ENCODE measurements around the gene BTBD2. TPM values are rescaled to one million over a fixed set of nuclear protein-coding genes. Genes with fewer than 3 reads are reported as not detected.
"Not testable (repeated sequence)": the region's sequence is repeated elsewhere in the genome, so short reads cannot be mapped to it uniquely, and the experiment has no call there.

The BTBD2 gene
- polyA plus RNA-seq, 1 donor (not counting 4 experiments of a cell fraction or from before 2014, with no cell fraction given) = 22.3 TPM

GRCh38 chr19:2034729-2035589, 19.4 kb upstream of the BTBD2 start:
- H3K4me1 ChIP-seq (ENCODE audit: control insufficient read depth, extremely low read depth, insufficient read depth, low read length) = peaks cover 15% of the 10 kb centered on the region
- no peak overlapping the region for H3K27ac ChIP-seq (ENCODE audit: control insufficient read depth, insufficient read depth, low read length)
- no peak overlapping the region for H3K9ac ChIP-seq (ENCODE audit: control insufficient read depth, extremely low read depth, insufficient read depth, low read length)
- no peaks in the 10 kb centered on the region for H3K9me1 ChIP-seq (ENCODE audit: control insufficient read depth, extremely low read depth, insufficient read depth, low read length)
- H3K4me2 ChIP-seq (ENCODE audit: control insufficient read depth, extremely low read depth, insufficient read depth, low read depth, low read length) = no peak overlapping the region
- FAIRE-seq (no peak), DNase-seq (ENCODE audit: low read depth, low spot score) (no peak)
- H3K27me3 ChIP-seq (ENCODE audit: control insufficient read depth, extremely low read depth, insufficient read depth, low read length) = no peaks in the 10 kb centered on the region
- TF ChIP-seq CTCF (optimal IDR thresholded peaks at IDR 0.05 in 1 of 3, IDR thresholded peaks at IDR 0.05 in 1 of 3, conservative IDR thresholded peaks at IDR 0.05 in 1 of 3; ENCODE audit: extremely low read depth in 1 of 3, insufficient read depth in 2 of 3, low read length in 3 of 3) (no peak), EZH2 (IDR thresholded peaks at IDR 0.05; ENCODE audit: low read length) (no peak)
- H2AFZ ChIP-seq (ENCODE audit: control insufficient read depth, low read length) = no peak overlapping the region
- H3K36me3 ChIP-seq (ENCODE audit: control insufficient read depth in 2 of 2, extremely low read depth in 1 of 2, insufficient read depth in 2 of 2, low read length in 2 of 2) = peaks cover 6 to 7% of the 10 kb centered on the region in 2 experiments
- H3K4me3 ChIP-seq (ENCODE audit: control insufficient read depth in 2 of 3, extremely low read depth in 1 of 3, insufficient read depth in 2 of 3, low read depth in 1 of 3, low read length in 3 of 3) = no peak overlapping the region
- no peaks in the 10 kb centered on the region for H3K9me3 ChIP-seq (ENCODE audit: control insufficient read depth, low read depth, low read length)
- dilution Hi-C loops (cut with MboI; ENCODE audit: extremely low pct_ligation_motif_present, low sequenced_read_pairs) = no loop called here
- no peaks in the 10 kb centered on the region for H3K79me2 ChIP-seq (ENCODE audit: control insufficient read depth, insufficient read depth, low read length)
- no peaks in the 10 kb centered on the region for H4K20me1 ChIP-seq (ENCODE audit: control insufficient read depth, extremely low read depth, insufficient read depth, low read length)

DNA sequence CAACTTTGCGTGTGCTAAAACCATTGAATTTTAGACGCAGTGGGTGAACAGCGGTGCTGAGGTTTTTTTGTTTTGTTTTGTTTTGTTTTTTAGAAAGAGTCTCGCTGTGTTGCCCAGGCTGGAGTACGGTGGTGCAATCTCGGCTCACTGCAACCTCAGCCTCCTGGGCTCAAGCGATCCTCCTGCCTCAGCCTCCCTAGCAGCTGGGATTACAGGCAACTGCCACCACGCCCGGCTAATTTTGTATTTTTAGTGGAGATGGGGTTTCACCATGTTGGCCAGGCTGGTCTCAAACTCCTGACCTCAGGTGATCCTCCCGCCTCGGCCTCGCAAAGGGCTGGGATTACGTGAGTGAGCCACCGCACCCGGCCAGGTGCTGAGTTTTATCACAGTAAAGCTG, 18.7 kb upstream of the BTBD2 start:
- H3K4me3 ChIP-seq (ENCODE audit: control insufficient read depth in 2 of 3, extremely low read depth in 1 of 3, insufficient read depth in 2 of 3, low read depth in 1 of 3, low read length in 3 of 3); H3K9me3 ChIP-seq (ENCODE audit: control insufficient read depth, low read depth, low read length); H3K4me2 ChIP-seq (ENCODE audit: control insufficient read depth, extremely low read depth, insufficient read depth, low read depth, low read length); FAIRE-seq; H3K79me2 ChIP-seq (ENCODE audit: control insufficient read depth, insufficient read depth, low read length); H2AFZ ChIP-seq (ENCODE audit: control insufficient read depth, low read length); H3K36me3 ChIP-seq (ENCODE audit: control insufficient read depth in 2 of 2, extremely low read depth in 1 of 2, insufficient read depth in 2 of 2, low read length in 2 of 2); DNase-seq (ENCODE audit: low read depth, low spot score); H3K9me1 ChIP-seq (ENCODE audit: control insufficient read depth, extremely low read depth, insufficient read depth, low read length); H3K9ac ChIP-seq (ENCODE audit: control insufficient read depth, extremely low read depth, insufficient read depth, low read length); H3K27me3 ChIP-seq (ENCODE audit: control insufficient read depth, extremely low read depth, insufficient read depth, low read length); dilution Hi-C loops (cut with MboI; ENCODE audit: extremely low pct_ligation_motif_present, low sequenced_read_pairs); H4K20me1 ChIP-seq (ENCODE audit: control insufficient read depth, extremely low read depth, insufficient read depth, low read length); H3K27ac ChIP-seq (ENCODE audit: control insufficient read depth, insufficient read depth, low read length): not testable (repeated sequence)
- H3K4me1 ChIP-seq (ENCODE audit: control insufficient read depth, extremely low read depth, insufficient read depth, low read length) = peaks cover 15% of the 10 kb centered on the region
